ENCODE results near the gene MMGT1.

- TF ChIP-seq CTCF (IDR thresholded peaks at IDR 0.05) (no peak), POLR2A (IDR thresholded peaks at IDR 0.05) (no peak)
These were observed 10.5 kb upstream of the MMGT1 start for GRCh38 chrX:135984256-135984655.
